Islet precursor cell (in vitro differentiated cells): ENCODE data around the gene MUL1.

Source experiments
- DNase-seq: peaks from one replicate; pipeline ENCODE4 v3.0.0-alpha.2; 2018

MUL1 gene

DNA sequence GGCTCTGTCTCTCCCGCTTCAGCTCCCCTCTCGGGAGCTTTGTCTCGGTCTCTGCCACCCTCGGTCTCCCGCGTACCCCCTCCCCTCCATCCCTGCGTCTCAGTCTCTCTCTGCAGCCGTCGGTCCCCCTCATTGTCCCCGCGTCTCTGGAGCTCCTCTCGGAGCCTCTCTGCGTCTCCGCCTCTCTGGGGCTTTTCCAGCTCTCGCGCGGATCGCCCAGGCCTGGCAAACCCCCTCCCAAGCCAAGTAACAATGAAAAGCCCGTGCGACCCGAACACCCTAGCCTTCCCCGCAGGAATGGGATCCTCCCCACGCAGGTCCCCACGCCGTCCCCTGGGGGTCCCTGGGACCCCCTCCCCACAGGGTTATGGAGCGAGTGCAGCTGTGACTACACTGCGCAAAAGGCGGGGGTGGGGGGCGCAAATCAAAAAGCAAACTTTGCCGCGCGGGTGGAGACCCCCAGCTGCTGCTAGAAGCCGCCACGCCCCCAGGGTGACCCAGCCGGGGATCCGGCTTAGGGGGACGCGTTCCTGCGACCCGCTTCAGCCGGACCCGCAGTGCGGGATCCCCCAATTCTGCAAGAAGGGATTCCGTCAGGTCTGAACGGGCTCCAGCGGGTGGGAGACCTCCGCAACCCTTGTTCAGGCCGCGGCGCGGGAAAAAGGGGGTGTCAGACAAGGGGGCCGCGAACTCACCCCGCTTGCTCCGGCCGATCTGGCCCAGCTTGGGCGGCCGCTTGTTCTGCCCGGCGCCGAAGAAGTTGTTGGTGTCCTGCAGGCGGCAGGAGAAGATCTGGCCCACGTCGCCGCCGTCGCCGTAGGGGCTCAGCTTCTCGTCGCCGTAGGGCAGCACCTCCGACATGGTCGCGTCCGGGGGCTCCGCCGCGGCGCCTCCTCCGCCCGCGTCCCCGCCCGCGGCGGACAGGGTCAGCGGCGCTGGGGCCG, 23.2 kb downstream of the MUL1 start:
- DNase-seq = peak; percentile 69

GRCh38 chr1:20483833-20484518, 24.0 kb downstream of the MUL1 start:
- peak; percentile 72 for DNase-seq

- DNase-seq = no peak
These were observed 24.7 kb downstream of the MUL1 start for GRCh38 chr1:20483098-20483832.

DNA sequence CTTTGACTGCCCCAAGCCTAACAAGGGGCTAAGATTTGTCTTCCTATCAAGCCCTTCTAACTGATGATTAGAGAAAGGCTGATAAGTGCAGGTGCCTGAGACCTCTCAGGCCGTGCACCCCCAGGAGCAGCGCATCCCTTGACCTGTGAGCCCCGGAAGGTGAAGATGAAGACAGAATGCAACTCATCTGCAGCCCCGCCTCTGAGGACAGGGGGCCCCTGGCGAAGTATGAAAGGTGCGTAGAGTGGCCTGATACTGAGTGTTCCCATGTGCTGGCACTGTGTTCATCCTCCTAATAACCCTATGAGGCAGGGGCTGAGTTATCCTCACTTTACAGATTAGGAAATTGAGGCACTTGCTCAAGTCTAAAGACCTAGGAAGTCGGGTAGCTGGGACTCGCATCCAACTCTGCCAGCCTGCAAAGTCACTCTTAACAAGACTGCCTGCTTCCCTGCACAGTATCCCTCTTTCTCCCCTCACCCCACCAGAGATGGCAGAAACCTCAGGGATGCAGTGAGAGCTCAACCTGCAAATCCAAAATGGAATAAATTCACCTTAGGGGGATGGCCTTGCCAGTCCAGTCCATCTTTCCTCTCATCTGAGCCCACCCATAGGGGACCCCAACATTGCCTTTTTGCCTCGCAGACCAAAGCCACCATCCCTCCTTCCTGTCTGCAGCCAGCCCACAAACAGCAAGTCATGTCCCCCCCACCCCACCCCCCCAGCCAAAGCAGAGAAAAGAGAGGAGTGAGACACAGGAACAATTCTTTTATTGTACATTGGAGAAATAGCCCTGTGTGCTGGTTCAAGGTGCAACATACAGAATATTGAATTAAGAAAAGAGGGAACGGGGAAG, 26.1 kb downstream of the MUL1 start:
- DNase-seq = no peak

GRCh38 chr1:20480951-20481617, 26.9 kb downstream of the MUL1 start:
- peak; percentile 70 for DNase-seq

DNA sequence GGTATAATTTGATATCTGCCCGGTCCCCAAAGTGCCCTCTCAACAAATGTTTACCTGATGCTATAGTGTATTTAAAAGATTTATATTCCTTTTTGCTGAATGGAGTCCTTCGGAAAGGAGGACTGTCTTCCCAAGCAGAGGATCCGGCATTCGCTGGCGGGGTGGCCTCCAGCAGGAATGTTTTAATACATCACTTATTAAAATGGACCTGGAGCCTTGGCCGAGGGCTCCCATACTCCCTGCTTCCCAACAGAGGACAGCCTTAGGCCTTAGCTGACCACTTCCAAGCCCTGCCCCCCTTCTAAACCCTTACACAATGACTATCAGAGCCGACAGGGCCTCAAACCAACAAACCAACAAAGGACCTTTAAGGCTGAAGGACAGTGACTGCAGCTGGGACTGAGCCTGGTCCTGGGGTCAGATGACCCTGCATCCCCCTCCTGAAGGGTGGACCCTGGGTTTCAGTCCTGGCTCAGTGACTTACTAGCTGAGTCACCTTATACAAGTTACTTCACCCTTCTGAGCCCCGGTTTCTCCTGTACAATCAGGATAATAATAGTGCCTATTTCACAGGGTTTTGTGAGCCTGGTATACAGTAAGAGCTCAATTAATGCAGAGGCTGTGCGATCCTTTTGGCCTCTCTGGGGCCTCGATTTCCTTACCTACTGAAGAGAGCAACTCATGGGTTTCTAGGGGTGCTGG, 27.6 kb downstream of the MUL1 start:
- DNase-seq = no peak

DNA sequence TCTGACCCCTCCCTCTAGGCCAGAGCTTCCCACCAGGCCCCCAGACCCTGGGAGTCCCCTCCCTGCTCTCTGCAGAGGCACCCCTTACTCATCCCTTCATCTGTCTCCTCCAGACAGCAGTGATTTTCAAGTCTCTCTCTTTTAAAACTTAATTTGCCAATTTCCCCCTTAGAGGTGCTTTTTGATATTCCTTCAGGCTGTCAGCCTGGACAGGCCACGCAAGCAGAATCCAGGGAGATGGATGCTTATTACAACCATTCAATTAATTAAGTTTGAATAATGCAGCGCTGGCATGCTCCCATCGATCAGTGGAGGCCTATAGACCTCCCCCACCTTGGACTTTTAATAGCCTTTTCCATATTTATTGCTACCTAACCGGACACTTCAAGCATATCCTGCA, 28.1 kb downstream of the MUL1 start:
- DNase-seq = no peak

DNA sequence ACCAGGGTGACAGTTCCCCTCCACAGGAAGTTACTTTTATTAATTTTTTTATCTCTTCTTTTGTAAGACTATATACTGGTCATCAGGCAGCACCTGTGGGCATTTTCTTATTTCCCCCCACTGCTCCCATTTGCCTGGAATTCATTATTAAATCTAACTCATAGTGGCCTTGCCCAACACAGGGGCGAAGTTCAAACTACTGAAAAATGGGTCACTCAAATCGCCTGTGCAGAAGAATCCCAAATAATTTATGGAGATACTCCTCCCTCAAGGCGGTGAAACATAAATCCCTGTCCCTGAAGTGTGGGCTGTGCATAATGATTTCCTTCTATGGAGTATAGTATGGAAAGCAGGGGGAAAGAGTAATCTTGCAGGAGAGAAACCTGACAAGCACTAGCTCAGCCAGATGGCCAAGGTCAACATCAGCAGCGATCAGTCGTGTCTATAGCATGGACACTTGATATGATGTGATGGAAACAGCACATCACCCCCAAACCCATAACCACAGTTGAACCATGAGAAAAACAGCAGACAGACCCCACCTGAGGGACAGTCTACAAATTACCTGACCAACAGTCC, 29.8 kb downstream of the MUL1 start:
- no peak for DNase-seq

GRCh38 chr1:20477348-20478056, 30.4 kb downstream of the MUL1 start:
- no peak for DNase-seq

DNA sequence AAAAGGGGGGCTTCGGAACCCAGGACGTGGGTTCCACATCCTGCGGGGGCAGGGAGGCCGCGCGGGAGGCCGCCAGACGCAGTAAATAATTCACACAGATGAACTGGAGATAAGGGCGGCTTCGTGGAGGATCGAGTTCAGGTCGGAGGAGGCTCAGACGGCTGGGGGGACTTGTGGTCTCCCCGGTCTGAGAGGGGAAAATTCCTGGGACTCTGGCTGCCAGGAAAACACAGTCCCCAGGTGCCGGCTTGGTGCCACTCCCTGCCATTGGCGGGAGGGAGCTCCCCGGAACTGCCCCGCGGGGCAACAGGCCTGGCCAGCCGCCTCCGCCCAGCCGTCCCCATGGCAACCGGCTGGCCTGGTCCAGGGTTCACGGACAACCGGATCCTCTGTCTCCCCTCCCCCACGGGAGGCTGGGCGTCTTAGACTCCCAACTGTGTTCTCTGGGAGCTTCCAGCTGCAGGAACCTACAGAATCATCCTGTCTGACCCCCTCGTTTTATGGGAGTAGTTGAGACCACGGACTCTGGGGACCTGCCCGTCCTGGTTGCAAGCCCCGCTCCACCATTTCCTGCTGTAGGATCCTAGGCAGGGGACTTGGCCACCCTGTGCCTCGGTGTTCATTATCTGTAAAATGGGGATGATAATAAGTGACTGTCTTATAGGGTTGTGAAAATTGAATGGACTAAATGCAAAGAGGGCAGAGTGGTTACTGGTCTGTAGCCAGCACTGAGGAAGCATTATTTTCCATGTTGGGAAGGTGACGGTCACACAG, 31.5 kb downstream of the MUL1 start:
- DNase-seq = peak; percentile 88

DNA sequence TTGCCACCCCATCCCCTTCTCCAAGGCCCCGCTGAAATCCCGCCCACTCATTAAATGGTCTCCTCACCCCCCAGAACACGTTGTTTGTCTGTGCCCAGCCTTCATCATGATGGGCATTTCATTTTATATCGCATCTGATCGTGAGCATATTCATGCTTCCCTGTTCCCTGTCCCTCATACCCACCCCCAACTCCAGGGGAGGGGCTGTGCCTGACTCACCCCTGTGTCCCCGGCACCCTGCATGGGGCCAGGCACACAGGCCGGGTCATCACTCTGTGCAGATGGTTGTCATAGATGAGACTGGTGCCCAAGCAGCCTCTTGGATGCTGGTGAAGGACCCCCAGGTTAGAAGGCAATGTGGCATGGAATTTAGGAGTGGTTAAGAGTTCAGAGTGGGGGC, 33.0 kb downstream of the MUL1 start:
- no peak for DNase-seq

- no peak for DNase-seq
These were observed 33.5 kb downstream of the MUL1 start for GRCh38 chr1:20474333-20474975.

DNA sequence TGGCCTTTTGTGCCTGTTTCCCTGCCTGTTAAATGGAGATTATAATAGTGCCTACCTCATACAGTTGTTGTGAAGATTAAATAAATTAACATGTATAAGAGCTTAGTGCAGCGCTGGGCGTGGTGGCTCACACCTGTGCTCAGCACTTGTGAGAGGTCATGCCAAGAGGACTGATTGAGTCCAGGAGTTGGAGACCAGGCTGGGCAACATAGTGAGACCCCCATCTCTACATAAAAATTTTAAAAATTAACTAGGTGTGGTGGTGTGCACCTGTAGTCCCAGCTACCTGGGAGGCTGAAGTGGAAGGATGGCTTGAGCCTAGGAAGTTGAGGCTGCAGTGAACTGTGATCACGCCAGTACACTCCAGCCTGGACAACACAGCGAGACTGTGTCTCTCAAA, 34.1 kb downstream of the MUL1 start:
- DNase-seq = no peak

DNA sequence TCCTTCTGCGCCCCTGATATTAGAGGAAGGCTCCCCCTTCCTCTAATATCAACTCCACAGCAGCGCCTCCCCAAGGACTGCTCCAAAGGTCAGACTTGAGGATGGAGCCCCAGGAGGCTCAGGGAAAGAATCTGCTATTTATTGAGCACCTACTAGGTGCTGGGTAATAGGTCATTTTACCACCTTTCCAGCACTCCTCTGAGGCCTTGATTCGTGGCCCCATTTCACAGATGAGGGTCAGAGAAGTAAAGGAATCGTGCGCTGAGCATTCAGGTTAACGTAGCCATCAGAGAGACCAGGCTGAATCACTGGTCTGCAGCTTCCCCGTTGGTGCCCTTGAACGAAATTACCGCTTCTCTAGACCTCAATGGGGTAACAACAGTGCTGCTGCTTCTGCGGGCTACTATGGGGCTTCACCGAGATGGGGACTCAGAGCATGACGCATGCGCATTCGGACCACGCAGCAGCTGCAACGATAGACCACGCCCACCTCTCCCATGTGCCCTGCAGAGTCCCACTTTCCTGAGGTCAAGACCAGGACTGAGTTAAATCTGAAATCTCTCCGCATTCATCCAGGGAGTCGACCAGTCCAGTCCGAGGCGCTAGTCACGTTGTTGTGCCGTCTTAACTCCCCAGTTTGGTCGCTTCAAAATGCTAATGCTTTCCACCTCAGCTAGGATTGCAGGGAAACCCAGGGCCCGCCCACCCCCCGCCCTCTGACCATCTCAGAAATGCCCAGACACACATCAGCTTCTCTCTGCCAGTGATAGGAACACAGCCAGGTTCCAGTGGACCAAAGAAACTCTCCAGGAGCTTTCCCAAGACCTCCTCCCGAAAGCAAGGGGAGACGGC, 34.9 kb downstream of the MUL1 start:
- peak; percentile 84 for DNase-seq

GRCh38 chr1:20472121-20472520, 35.8 kb downstream of the MUL1 start:
- no peak for DNase-seq

GRCh38 chr1:20470194-20470593, 37.8 kb downstream of the MUL1 start:
- DNase-seq = no peak

GRCh38 chr1:20469406-20470076, 38.4 kb downstream of the MUL1 start:
- DNase-seq = no peak
